ENCODE measurements around the gene MCHR2. TPM values are rescaled to one million over a fixed set of nuclear protein-coding genes. Genes with fewer than 3 reads are reported as not detected.

The MCHR2 gene
- total RNA-seq, 4 donors from 2014 or later, result not detected

DNA sequence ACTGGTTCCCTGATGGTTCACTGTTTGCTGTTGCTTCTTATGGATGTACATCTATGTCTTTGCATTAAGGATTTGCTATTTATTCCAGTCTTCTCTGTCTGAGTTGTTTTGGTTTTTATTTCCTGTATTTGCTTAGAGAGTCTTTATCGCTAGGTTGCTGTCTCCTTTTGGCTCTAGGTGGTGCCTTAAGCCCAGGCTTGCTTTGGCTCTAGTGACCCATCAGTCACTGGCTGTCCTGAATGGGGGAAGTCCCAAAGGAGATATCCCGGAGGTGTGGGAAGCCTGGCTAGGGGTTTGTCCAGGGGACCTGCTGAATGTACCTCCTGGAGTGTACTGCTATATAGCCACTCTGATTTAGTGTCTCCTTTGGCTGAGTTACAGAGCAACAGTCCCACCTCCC lies 53.4 kb downstream of the MCHR2 start:
- Histone ChIP-seq H3K27ac (no peak overlapping the region), H3K4me3 (no peak overlapping the region), H3K36me3 (no peaks in the 10 kb centered on the region), H3K27me3 (no peaks in the 10 kb centered on the region), H3K4me1 (no peaks in the 10 kb centered on the region), H3K9me3 (no peaks in the 10 kb centered on the region)
- TF ChIP-seq, protein P1, sequence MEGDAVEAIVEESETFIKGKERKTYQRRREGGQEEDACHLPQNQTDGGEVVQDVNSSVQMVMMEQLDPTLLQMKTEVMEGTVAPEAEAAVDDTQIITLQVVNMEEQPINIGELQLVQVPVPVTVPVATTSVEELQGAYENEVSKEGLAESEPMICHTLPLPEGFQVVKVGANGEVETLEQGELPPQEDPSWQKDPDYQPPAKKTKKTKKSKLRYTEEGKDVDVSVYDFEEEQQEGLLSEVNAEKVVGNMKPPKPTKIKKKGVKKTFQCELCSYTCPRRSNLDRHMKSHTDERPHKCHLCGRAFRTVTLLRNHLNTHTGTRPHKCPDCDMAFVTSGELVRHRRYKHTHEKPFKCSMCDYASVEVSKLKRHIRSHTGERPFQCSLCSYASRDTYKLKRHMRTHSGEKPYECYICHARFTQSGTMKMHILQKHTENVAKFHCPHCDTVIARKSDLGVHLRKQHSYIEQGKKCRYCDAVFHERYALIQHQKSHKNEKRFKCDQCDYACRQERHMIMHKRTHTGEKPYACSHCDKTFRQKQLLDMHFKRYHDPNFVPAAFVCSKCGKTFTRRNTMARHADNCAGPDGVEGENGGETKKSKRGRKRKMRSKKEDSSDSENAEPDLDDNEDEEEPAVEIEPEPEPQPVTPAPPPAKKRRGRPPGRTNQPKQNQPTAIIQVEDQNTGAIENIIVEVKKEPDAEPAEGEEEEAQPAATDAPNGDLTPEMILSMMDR (IDR thresholded peaks at IDR 0.05 in 4 of 5, conservative IDR thresholded peaks at IDR 0.05 in 1 of 5), result no peak
- TF ChIP-seq POLR2A (IDR thresholded peaks at IDR 0.05), result no peak
- no peak for DNase-seq
- in situ Hi-C loops (cut with MboI; ENCODE audit: low sequenced_read_pairs in 4 of 4) (no loop called here), intact Hi-C loops (cut with DNase I; ENCODE audit: low total_unique reads) (no loop called here)
- ATAC-seq, result no peak

DNA sequence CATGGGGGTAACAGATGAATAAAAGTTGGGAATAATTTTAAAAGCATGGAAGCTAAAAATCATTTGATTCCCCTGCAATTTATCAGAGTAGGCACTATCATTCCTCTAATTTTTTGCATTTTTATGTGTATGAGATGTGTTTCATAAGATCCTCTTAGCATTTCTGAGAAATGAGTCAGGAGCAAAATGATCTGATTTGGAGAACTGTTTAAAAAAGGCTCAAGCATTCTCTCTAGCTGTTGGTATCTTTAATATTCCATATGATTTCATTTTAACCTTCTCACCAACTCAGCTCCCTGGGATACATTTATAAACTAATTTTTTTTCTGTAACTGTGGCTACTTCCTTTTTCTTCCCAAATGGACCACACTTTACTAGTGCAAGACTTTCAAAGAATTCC lies 60.9 kb downstream of the MCHR2 start:
- TF ChIP-seq, protein P1 (IDR thresholded peaks at IDR 0.05 in 4 of 5, conservative IDR thresholded peaks at IDR 0.05 in 1 of 5), result no peak
- TF ChIP-seq POLR2A (IDR thresholded peaks at IDR 0.05), result no peak
- H3K36me3 ChIP-seq, result no peaks in the 10 kb centered on the region
- in situ Hi-C loops (cut with MboI; ENCODE audit: low sequenced_read_pairs in 4 of 4), result no loop called here
- H3K27ac ChIP-seq, result no peak overlapping the region
- no peaks in the 10 kb centered on the region for H3K9me3 ChIP-seq
- H3K4me3 ChIP-seq, result no peak overlapping the region
- DNase-seq (no peak), ATAC-seq (no peak)
- H3K27me3 ChIP-seq, result no peaks in the 10 kb centered on the region
- intact Hi-C loops (cut with DNase I; ENCODE audit: low total_unique reads), result no loop called here
- H3K4me1 ChIP-seq, result no peaks in the 10 kb centered on the region

DNA sequence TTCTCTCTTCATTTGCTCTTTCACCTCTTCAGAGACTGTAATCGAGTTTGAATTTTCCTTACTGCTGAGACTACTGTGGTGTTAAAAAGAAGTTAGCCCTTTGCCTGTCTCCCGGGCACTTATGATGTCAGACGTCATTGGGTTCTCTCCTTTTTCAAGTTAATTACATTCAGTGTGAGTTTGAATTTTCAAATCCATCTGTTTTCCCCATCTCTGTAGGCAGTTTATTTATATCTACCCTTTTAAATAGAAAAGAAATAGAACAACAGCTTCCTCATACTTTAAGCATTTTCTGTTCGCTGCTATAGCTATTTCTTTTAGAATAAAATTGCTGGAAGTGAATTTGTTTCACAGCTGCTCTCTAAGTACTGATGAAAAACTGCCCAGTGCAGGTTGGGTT lies 81.4 kb downstream of the MCHR2 start:
- intact Hi-C loops (cut with DNase I; ENCODE audit: low total_unique reads), result no loop called here
- H3K27ac ChIP-seq, result no peak overlapping the region
- TF ChIP-seq, protein P1 (IDR thresholded peaks at IDR 0.05 in 4 of 5, conservative IDR thresholded peaks at IDR 0.05 in 1 of 5), result no peak
- no peak for TF ChIP-seq POLR2A (IDR thresholded peaks at IDR 0.05)
- no peaks in the 10 kb centered on the region for H3K9me3 ChIP-seq
- H3K27me3 ChIP-seq, result no peaks in the 10 kb centered on the region
- ATAC-seq (no peak), DNase-seq (no peak)
- in situ Hi-C loops (cut with MboI; ENCODE audit: low sequenced_read_pairs in 4 of 4), result no loop called here
- H3K36me3 ChIP-seq, result no peaks in the 10 kb centered on the region
- H3K4me1 ChIP-seq, result no peaks in the 10 kb centered on the region
- H3K4me3 ChIP-seq, result no peak overlapping the region

DNA sequence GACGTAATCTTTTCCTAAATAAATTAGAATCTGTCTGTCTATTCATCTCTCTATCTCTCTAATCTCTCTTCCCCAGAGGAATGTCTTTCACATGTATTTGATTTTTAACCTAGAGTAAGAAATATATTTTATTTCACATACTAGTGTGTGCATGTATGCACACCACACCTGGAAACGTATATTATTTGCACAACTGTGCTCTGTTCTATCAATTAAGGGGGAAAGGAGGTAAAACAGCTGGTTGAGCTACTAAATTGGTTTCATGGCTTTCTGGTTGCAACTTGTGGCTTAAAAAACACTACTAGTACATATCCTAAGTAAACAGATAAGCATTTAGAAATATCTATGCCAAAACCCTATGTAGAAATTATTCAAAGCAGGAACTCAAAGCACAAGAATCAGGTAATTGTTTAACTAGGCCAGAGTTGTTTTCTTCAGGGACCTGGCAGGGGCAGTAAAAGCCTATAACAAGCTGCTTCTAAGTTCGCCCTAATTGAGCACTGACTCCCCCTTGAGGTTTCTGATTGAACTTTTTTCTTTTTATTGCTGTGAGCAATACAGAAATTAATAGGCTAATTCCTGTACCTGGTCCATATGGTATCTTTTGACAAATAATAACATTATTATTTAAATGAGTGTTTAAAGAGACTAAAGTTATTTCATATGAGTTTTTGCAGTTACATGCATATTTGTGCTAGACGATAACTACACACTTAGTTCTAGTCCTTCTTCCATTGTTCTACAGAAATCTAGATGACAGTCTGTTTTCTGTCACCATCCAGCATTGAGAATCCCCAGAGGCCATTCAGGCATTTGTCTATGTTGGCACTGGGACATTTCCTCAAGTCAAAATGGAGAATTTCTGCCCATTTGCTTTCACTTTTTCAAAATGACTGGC lies 88.6 kb downstream of the MCHR2 start:
- Histone ChIP-seq H3K9me3 (no peaks in the 10 kb centered on the region), H3K27me3 (no peaks in the 10 kb centered on the region), H3K36me3 (no peaks in the 10 kb centered on the region), H3K4me1 (no peaks in the 10 kb centered on the region), H3K27ac (no peak overlapping the region), H3K4me3 (no peak overlapping the region)
- ATAC-seq (no peak), DNase-seq (no peak)
- in situ Hi-C loops (cut with MboI; ENCODE audit: low sequenced_read_pairs in 4 of 4) (no loop called here), intact Hi-C loops (cut with DNase I; ENCODE audit: low total_unique reads) (no loop called here)
- TF ChIP-seq POLR2A (IDR thresholded peaks at IDR 0.05), result no peak
- TF ChIP-seq, protein P1 (IDR thresholded peaks at IDR 0.05 in 4 of 5, conservative IDR thresholded peaks at IDR 0.05 in 1 of 5), result peak in 2 of 5 experiments; percentile 23 to 49
